NT2/D1 (cell line): ENCODE data around the gene TP53BP2.

Source experiments
- SUZ12 ChIP-seq: IDR thresholded peaks from 2 replicates; pipeline ENCODE4 v1.6.1; 2011; ENCODE audit not compliant: insufficient read length, insufficient read depth; ENCODE audit errors: extremely low read depth
- ZNF274 ChIP-seq: IDR thresholded peaks from 2 replicates; pipeline ENCODE4 v1.6.1; 2011; ENCODE audit warnings: mild to moderate bottlenecking, low read depth, low read length

- TF ChIP-seq SUZ12 (no peak), ZNF274 (no peak)
Measured at GRCh38 chr1:223840254-223840653, 5.5 kb downstream of the TP53BP2 start.
